Measurements from ENCODE around the gene ATP6V1C2. TPM values are rescaled to one million over a fixed set of nuclear protein-coding genes. Genes with fewer than 3 reads are reported as not detected.

The ATP6V1C2 gene
- total RNA-seq, 1 donor from 2014 or later: 0.14 TPM

DNA sequence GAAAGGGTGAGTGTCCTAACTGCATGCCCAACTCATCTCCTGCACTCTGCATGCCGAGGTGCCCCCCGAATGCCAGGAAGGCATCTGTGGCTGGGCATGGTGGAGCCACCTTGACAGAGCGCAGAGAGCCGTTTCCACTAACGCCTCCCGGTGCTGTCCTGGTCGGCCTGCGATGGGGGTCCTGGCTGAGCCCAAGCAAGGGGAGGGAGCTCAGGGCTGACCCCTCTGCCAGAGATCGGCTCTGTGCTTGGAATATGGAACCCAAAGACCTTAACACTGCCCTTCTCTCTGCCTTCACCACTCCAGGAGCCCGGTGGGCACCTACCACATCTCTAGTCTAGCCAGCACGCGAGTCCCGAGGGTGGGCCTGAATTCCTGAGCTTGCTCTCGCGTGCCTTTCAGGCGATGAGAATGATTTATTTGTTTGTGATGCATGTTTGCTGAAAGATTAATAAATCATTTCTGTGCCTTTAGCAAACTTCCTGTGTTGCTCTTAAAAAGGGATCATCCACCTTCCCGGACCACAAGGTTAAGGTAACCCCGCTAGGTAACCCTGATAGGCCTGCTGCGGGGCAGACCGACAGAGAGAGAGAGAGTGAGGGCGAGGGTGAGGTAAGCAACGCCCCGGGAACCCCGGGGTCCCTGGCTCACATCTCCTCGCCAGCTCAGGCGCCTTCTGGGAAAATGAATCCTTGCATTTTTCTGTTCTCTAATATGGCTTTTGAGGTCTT is 55.8 kb downstream of the ATP6V1C2 start:
- Mint-ChIP-seq H3K27me3 (ENCODE audit: low read depth, unreplicated experiment) (peaks cover 2% of the 10 kb centered on the region), H3K4me3 (ENCODE audit: unreplicated experiment) (no peak overlapping the region), H3K9me3 (ENCODE audit: unreplicated experiment) (peaks cover 2% of the 10 kb centered on the region), H3K4me1 (ENCODE audit: low read depth, unreplicated experiment) (peaks cover 2% of the 10 kb centered on the region), H3K36me3 (ENCODE audit: low read depth, unreplicated experiment) (peaks cover 12% of the 10 kb centered on the region), H3K27ac (ENCODE audit: unreplicated experiment) (no peak overlapping the region)
- no peaks in the 10 kb centered on the region for H3K9me3 ChIP-seq (ENCODE audit: insufficient read depth, low read depth, low read length)
- H3K4me1 ChIP-seq (ENCODE audit: insufficient read depth, low read length): no peaks in the 10 kb centered on the region
- DNase-seq (ENCODE audit: low read depth) (no peak), FAIRE-seq (no peak)
- no peaks in the 10 kb centered on the region for H3K27me3 ChIP-seq (ENCODE audit: insufficient read depth, low read length)
- H3K4me3 ChIP-seq (ENCODE audit: insufficient read depth, low read depth, low read length): no peak overlapping the region
- peaks cover 34% of the 10 kb centered on the region for H4K20me1 ChIP-seq (ENCODE audit: insufficient read depth, low read length)
- peaks cover 8% of the 10 kb centered on the region for H3K79me2 ChIP-seq (ENCODE audit: insufficient read depth, low read length)
- H3K9ac ChIP-seq (ENCODE audit: low read length): no peak overlapping the region
- TF ChIP-seq CTCF (IDR thresholded peaks at IDR 0.05; ENCODE audit: insufficient read depth, low read depth, low read length): no peak
- TF ChIP-seq EZH2 (IDR thresholded peaks at IDR 0.05; ENCODE audit: insufficient read depth, low read length): no peak
- no peak overlapping the region for H3K4me2 ChIP-seq (ENCODE audit: low read length)
- H2AFZ ChIP-seq (ENCODE audit: low read depth, low read length): no peak overlapping the region
- peaks cover 14% of the 10 kb centered on the region for H3K36me3 ChIP-seq (ENCODE audit: insufficient read depth, low read length)
- no peak overlapping the region for H3K27ac ChIP-seq (ENCODE audit: low read depth, low read length)

GRCh38 chr2:10777842-10778723 is 56.7 kb downstream of the ATP6V1C2 start:
- Histone ChIP-seq H3K79me2 (ENCODE audit: insufficient read depth, low read length) (peaks cover 9% of the 10 kb centered on the region), H3K4me1 (ENCODE audit: insufficient read depth, low read length) (peaks cover 1% of the 10 kb centered on the region), H3K4me3 (ENCODE audit: insufficient read depth, low read depth, low read length) (no peak overlapping the region), H3K27ac (ENCODE audit: low read depth, low read length) (no peak overlapping the region), H3K4me2 (ENCODE audit: low read length) (no peak overlapping the region), H3K9me3 (ENCODE audit: insufficient read depth, low read depth, low read length) (no peaks in the 10 kb centered on the region), H4K20me1 (ENCODE audit: insufficient read depth, low read length) (peaks cover 39% of the 10 kb centered on the region), H3K27me3 (ENCODE audit: insufficient read depth, low read length) (no peaks in the 10 kb centered on the region), H3K9ac (ENCODE audit: low read length) (no peak overlapping the region), H3K36me3 (ENCODE audit: insufficient read depth, low read length) (peaks cover 18% of the 10 kb centered on the region), H2AFZ (ENCODE audit: low read depth, low read length) (no peak overlapping the region)
- Mint-ChIP-seq H3K36me3 (ENCODE audit: low read depth, unreplicated experiment) (peaks cover 12% of the 10 kb centered on the region), H3K4me3 (ENCODE audit: unreplicated experiment) (no peak overlapping the region), H3K9me3 (ENCODE audit: unreplicated experiment) (peaks cover 2% of the 10 kb centered on the region), H3K27ac (ENCODE audit: unreplicated experiment) (no peak overlapping the region), H3K4me1 (ENCODE audit: low read depth, unreplicated experiment) (peaks cover 6% of the 10 kb centered on the region), H3K27me3 (ENCODE audit: low read depth, unreplicated experiment) (no peaks in the 10 kb centered on the region)
- FAIRE-seq (no peak), DNase-seq (ENCODE audit: low read depth) (no peak)
- TF ChIP-seq EZH2 (IDR thresholded peaks at IDR 0.05; ENCODE audit: insufficient read depth, low read length) (no peak), CTCF (IDR thresholded peaks at IDR 0.05; ENCODE audit: insufficient read depth, low read depth, low read length) (no peak)
